Peyer's patch (tissue), 4 donors: Measurements from ENCODE around the gene CX3CL1. TPM values are rescaled to one million over a fixed set of nuclear protein-coding genes. Genes with fewer than 3 reads are reported as not detected.

ENCODE experiments used
- DNase-seq, 3 donors: peaks; one replicate each; pipeline ENCODE4 v3.0.0-alpha.2; 2017 to 2019
- H3K27ac ChIP-seq, 4 donors: fragments of 200-600 bp; sonication (generic); one replicate each; pipeline ENCODE4 v1.5.1; 2016 to 2019
- H3K27me3 ChIP-seq, 2 donors: fragments of 200-600 bp; sonication (generic); one replicate each; pipeline ENCODE4 v1.5.1; 2019
- H3K36me3 ChIP-seq, 3 donors: fragments of 200-600 bp; sonication (generic); one replicate each; pipeline ENCODE4 v1.5.1; 2016 to 2019
- H3K4me1 ChIP-seq, 4 donors: fragments of 200-600 bp; sonication (generic); one replicate each; pipeline ENCODE4 v1.5.1; 2016 to 2019
- H3K4me3 ChIP-seq, 4 donors: fragments of 200-600 bp; sonication (generic); 1 replicate in 3 of 4; 2 replicates in 1 of 4; pipeline ENCODE4 v1.5.1; 2016 to 2019; ENCODE audit warnings: mild to moderate bottlenecking in 1 of 4
- H3K9me3 ChIP-seq, 4 donors: fragments of 200-600 bp; sonication (generic); one replicate each; pipeline ENCODE4 v1.5.1; 2016 to 2019; ENCODE audit warnings: mild to moderate bottlenecking in 1 of 4
- CTCF ChIP-seq, 6 experiments: fragments of 450-650 bp in 4 of 6; fragments of 200-600 bp in 2 of 6; sonication (generic) in 1 of 6; IDR thresholded peaks; one replicate each; pipeline ENCODE4 v1.5.1; 2017 to 2019; ENCODE audit warnings: antibody characterized with exemption in 6 of 6, mild to moderate bottlenecking in 3 of 6, moderate library complexity in 1 of 6
- POLR2A ChIP-seq, 2 donors: fragments of 450-650 bp; IDR thresholded peaks; one replicate each; pipeline ENCODE4 v1.5.1; 2017; ENCODE audit warnings: antibody characterized with exemption in 2 of 2, mild to moderate bottlenecking in 2 of 2, moderate library complexity in 2 of 2
- total RNA-seq, 4 donors: library from RNA; depleted of rRNA; stranded (reverse); fragments of >200 nt; gene quantifications; one replicate each; pipeline ENCODE4 v1.1.0, GENCODE V29; 2016

Gene CX3CL1
- total RNA-seq, 4 donors from 2014 or later, result 1.7 to 2.3 (median 2.1) TPM

DNA sequence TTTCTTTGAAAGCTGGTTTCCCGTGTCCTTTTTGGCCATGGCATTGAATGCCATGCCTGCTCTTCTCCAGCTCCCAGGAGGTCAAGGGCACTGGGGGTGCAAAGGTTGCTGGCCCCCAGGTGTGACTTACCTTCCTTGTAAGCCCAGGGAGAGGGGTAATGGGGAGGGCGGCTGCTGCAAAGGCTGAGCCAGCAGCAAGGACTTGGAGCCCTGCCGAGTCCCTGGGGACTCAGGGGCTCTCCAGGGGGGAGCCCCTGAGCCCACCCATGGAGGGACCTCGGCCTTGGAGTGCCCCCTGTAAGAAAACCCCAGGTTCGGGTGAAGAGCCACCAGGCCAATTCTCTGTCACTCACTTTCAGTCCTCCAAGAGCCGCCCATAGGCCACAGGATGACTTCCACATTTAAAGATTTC is 19.6 kb upstream of the CX3CL1 start:
- no peaks in the 10 kb centered on the region for H3K36me3 ChIP-seq
- no peaks in the 10 kb centered on the region for H3K27me3 ChIP-seq
- no peak overlapping the region for H3K4me3 ChIP-seq
- H3K4me1 ChIP-seq, result peaks cover 0 to 2% (median 0%) of the 10 kb centered on the region in 4 donors
- no peak overlapping the region for H3K27ac ChIP-seq
- H3K9me3 ChIP-seq, result no peaks in the 10 kb centered on the region
- no peak for TF ChIP-seq CTCF (IDR thresholded peaks at IDR 0.05)
- TF ChIP-seq POLR2A (IDR thresholded peaks at IDR 0.05), result no peak
- DNase-seq, result no peak

- no peak for TF ChIP-seq CTCF (IDR thresholded peaks at IDR 0.05)
- no peak for TF ChIP-seq POLR2A (IDR thresholded peaks at IDR 0.05)
- H3K27me3 ChIP-seq, result no peaks in the 10 kb centered on the region
- peaks cover 0 to 12% (median 4%) of the 10 kb centered on the region in 4 donors for H3K4me1 ChIP-seq
- no peaks in the 10 kb centered on the region for H3K36me3 ChIP-seq
- no peaks in the 10 kb centered on the region for H3K9me3 ChIP-seq
- H3K27ac ChIP-seq, result no peak overlapping the region
- DNase-seq, result no peak
- H3K4me3 ChIP-seq, result no peak overlapping the region
Measured at GRCh38 chr16:57354311-57354710, 18.0 kb upstream of the CX3CL1 start.

DNA sequence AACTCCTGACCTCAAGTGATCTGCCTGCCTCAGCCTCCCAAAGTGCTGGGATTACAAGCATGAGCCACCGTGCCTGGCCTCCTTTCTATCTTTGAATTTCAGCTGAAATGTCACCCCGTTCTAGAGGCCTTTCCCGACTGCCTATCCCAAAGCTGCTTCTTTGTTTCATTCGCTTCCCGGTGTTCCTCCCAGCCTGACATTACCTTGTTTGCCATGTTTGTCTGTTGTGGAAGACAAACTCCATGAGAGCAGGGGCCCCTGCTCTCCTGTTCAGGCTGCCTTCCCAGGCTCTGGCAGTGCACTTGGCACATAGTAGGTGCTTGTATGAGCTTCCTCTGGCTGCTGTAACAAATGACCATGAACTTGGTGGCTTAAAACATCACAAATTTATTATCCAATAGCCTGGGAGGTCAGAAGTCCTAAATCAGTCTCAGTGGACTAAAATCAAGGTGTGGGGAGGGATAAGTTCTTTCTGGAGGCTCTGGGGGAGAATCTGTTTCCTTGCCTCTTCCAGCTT is 16.3 kb upstream of the CX3CL1 start:
- no peak for TF ChIP-seq CTCF (IDR thresholded peaks at IDR 0.05)
- no peak for TF ChIP-seq POLR2A (IDR thresholded peaks at IDR 0.05)
- peaks cover 0 to 12% (median 4%) of the 10 kb centered on the region in 4 donors for H3K4me1 ChIP-seq
- no peak overlapping the region for H3K27ac ChIP-seq
- no peaks in the 10 kb centered on the region for H3K9me3 ChIP-seq
- H3K36me3 ChIP-seq, result no peaks in the 10 kb centered on the region
- no peak overlapping the region for H3K4me3 ChIP-seq
- no peaks in the 10 kb centered on the region for H3K27me3 ChIP-seq
- DNase-seq, result no peak

DNA sequence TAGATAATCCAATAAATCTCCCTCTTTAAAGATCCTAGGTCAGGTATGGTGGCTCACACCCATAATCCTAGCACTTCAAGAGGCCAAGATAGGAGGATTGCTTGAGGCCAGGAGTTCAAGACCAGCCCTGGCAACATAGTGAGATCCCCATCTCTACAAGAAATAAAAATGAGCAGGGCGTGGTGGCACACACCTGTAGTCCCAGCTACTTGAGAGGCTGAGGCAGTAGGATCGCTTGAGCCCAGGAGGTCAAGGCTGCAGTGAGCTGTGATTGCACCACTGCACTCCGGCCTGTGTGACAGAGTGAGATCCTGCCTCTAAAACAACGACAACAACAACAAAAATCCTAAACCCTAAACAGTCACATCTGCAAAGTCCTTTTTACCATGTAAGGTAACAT is 15.7 kb upstream of the CX3CL1 start:
- no peak for TF ChIP-seq CTCF (IDR thresholded peaks at IDR 0.05)
- TF ChIP-seq POLR2A (IDR thresholded peaks at IDR 0.05), result no peak
- Histone ChIP-seq H3K4me3 (no peak overlapping the region), H3K36me3 (no peaks in the 10 kb centered on the region), H3K9me3 (no peaks in the 10 kb centered on the region), H3K27me3 (no peaks in the 10 kb centered on the region), H3K4me1 (peaks cover 0 to 12% (median 4%) of the 10 kb centered on the region in 4 donors), H3K27ac (no peak overlapping the region)
- no peak for DNase-seq

DNA sequence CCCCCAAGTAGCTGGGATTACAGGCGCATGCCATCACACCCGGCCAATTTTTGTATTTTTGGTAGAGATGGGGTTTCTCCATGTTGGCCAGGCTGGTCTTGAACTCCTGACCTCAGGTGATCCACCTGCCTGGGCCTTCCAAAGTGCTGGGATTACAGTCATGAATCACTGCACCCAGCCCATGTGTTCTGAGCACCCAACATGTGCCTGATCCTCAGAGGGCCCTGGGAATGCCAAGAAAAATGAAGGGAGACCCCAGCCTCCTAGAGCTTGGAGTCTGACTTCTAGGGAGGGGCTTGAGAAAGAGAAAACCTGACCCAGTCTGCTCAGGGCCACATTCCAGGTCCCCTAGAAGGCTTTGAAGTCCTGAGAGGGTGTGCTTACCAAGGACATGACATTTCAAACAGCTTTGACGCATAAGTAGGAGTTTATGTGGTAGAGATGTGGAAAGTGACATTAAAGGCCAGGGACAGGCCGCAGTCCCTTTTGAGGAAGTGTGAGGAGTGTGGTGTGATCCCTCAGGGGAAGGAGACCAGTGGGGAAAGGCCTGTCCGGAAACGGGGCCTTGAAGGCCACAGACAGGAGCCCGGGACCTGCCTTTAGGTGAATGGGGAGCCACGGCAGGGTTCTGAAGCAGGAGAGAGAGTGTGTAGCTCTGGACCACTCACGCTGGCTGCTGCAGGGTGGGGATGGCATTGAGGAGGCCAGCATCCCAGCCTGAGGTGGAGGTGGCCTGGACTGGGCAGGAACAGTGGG is 14.8 kb upstream of the CX3CL1 start:
- Histone ChIP-seq H3K9me3 (no peaks in the 10 kb centered on the region), H3K27me3 (no peaks in the 10 kb centered on the region), H3K4me1 (peaks cover 0 to 12% (median 4%) of the 10 kb centered on the region in 4 donors), H3K36me3 (no peaks in the 10 kb centered on the region), H3K4me3 (no peak overlapping the region), H3K27ac (peak overlapping the region in 1 of 4 donors; percentile 13)
- DNase-seq, result peak in 2 of 3 donors; percentile 37 to 52
- TF ChIP-seq CTCF (IDR thresholded peaks at IDR 0.05), result no peak
- TF ChIP-seq POLR2A (IDR thresholded peaks at IDR 0.05), result no peak
